ENCODE results near the gene IRF2BP2.
A peak's percentile ranks its signal among the peaks of the same experiment; 100 is the strongest.

The IRF2BP2 gene

DNA sequence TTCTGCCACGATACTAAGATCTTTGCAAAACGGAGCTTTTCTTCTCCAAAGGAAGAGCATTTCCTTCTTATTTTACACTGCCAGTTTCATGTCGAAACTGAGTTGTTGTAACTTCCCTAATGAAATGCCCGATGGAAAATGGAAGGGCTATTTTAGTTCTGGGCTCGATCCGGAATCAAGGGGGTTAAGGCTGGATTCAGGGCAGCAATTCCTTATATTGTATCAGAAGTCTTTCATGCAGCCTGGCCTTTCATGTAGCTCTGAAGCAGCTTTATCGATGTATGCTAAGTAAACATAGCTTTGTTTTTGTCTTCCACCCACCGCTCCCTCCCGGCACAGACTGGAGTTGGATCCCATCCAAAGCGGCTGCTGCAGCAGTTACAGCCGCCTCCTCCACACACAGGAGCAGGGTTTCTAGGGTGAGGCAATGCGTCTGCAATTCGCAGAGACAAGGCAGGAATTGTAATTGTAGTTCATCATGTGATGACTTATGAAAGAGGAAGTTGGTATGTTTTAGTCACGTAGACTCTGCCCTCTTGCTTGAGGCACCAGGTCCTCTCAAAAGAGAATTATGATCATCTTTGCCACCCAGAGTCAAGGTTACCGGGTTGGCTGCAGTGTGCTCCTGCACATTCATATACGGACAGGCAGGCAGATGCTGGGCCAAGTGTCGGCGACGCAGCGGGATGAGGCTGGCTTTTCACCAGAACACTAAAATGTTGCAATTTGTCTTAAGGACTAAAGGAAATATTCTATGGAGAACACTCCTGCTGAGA lies 2.6 kb upstream of the IRF2BP2 start:
- peak; percentile 53 for DNase-seq

DNA sequence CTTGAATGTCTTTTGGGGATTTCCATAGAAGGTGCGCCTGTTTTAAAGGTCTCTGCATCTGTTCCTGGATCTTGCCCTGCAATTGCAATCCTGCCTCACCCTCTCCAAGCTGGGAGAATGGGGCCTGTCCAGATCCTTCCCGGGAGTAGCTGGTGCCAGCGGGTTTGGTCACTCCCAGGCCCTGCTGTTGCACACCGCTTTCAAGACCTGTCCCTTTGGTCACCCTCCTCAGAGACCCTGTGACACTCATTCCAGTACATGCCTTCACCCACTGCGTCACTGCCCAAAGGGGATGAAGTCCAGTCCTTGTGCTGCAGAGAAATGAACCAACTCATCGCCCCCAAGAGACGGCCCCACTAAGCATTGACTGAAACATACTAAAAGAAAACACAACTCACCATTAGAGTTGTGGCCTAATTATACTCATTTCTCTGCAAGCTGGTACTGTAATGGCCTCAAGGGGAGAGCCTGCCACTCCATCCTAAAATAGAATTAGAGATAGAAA lies 1.9 kb upstream of the IRF2BP2 start:
- no peak for DNase-seq

- DNase-seq: no peak
These were observed 1.4 kb upstream of the IRF2BP2 start for GRCh38 chr1:234611225-234611846.

DNA sequence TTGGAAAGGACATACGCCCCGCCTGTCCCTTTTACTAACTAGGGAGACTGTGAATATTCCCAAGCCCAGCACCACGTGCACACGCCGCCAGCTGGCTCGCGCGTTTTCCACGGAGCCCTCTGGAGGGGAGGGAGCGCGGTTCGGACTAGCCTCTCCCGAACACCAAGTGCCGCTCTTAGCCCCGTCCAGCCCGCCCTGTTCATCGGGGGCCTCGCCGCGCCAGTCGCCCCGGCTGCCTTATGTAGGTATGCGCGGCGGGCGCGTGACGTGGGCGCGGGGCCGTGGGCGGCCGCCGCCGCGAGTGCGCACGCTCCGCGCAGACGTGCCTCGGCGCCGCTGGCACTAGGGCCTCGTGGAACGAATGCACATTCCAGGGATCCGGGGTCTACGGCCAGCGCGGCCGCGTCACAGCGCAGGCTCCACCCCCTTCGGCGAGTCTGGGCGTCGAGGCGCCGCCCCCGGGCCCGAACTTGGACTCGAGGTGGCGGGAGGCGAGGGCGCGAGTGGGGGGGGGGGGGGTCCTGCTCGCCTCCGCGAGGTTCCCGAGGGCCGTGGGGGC lies 767 bp upstream of the IRF2BP2 start:
- peak; percentile 88 for DNase-seq

DNA sequence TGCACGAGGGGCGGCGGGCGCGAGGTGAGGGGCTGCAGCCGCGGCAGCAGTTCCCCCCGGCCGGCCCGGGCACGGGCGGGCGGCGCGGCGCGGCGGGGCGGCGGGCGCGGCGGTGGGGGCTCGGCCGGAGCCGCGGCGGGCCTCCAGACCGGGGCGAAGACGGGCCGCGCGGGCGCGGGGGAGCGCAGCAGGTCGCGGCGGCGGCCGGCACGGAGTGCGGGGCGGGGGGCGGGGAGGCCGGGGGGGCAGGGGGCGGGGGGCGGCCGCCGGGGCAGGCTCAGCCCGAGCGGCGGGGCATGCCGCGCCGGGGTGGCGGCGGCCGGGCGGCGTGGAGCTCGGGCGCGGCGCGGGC lies 311 bp downstream of the IRF2BP2 start:
- DNase-seq: no peak

GRCh38 chr1:234608911-234609690 lies 877 bp downstream of the IRF2BP2 start:
- peak; percentile 64 for DNase-seq

GRCh38 chr1:234608025-234608910 lies 1.7 kb downstream of the IRF2BP2 start:
- DNase-seq: peak; percentile 64

DNA sequence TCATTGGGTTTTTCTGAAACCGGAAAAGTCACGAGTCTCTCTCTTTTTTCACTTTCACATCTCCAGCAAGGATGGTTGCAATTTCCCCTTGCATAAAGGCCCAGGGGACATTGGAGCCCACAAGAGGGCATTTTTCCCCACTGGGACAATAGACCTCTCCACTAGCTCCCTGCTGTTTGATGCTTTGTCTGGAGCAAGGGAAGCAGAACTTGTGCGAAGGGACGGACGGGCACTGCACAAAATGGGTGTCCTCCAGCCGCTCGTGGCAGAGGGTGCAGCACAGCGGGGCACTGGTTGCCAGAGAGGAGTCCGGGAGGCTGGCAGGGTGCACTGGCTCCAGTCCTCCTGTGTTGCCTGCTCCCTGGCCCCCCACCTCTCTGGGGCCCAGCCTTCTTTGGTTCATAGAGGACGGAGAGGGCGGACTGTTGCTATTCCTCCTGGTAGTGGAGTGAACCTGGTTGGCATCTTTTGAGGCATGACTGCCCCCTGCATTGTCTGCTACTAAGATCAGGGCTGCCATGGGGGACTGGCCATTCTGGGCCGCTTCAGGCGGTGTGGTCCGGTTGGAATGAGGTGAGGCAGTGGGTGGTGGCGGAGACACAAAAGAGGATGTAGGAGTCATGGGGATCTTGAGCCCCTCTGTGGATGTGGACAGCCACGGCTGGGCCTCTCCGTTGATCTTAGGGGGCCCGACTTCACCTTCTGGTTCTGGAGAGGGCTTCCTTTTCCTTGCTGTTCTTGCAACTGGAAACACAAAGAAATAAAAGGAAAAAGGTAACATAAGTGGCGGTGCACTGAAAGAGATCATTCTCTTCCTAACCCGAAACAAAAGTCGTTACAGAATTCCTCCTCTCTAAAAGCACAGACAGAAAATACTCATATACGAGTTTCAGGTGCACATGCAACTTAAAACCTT lies 2.6 kb downstream of the IRF2BP2 start:
- DNase-seq: no peak

DNA sequence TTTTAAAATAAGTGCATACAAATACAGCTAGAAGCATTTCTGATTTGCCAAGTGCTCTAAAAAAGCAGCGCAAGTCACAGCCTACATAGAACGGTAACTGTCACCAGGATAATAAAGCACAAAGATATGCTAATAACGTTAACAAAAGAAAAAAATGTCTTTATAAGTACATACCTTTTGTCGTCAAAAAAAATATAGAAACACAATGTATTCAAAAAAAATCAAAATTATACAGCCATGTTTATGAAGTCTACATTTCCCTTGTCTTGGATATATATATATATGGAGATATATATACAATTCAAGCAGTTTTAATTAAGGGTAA lies 3.2 kb downstream of the IRF2BP2 start:
- no peak for DNase-seq

DNA sequence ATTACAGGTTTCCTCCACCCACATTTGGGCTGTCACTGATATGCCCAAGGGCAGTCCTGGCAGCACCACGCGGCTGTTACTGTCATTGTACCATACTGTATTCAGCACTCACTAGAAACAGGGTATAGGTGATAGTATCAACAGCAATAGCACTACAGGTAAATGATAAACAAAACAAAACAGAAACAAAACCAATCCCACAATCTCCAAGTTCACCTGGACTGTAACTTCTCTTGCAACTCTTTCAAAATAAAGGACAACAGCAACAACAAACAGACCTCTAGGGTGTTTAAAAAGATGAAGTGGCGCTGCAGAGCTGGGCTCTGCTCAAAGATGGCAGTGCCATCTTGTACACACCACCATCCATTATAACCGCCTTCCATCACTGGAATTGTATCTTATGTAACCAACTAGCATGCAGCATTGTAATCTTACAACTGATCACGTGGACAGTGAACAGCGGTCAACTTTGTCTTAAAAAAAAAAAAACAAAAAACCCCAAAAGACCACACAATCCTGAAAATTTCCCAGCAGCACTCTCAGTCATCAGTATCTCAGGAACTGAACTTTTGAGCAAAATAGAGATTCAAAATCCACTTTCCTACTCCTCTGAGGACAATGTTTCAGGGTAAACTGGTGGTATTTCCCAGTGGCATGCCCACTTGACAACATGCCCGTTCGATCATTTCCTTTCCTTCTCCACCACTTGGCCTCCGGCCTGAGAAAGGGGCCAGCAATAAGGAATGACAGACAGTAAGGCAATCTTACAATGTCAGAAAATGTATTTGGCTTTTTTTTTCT lies 3.8 kb downstream of the IRF2BP2 start:
- peak; percentile 32 for DNase-seq

DNA sequence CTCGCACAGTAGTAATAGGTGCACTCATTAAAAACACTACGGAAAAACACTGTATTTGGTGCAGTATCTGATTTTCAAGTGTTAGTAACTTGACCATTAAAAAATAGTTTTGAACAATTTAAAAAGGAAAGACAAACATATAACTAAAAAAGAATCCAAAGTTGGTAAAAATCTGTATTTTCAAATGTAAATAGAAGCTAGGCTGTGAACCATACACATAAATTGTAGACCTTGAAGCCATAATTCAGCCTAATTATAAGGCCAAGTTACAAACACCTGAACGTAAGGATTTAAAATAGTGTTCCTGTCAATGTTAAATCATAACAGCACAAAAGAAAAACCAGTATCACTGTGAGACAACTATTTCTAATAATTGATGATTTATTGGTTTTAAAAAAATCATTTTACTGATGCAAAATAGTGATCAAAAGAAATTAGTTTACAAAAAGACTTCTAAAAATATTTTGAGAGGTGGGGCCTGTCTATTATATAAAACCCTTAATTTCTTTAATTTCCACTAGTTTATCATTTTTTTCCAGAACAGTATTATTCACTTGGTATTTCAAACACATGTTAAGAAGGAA lies 4.5 kb downstream of the IRF2BP2 start:
- DNase-seq: no peak

DNA sequence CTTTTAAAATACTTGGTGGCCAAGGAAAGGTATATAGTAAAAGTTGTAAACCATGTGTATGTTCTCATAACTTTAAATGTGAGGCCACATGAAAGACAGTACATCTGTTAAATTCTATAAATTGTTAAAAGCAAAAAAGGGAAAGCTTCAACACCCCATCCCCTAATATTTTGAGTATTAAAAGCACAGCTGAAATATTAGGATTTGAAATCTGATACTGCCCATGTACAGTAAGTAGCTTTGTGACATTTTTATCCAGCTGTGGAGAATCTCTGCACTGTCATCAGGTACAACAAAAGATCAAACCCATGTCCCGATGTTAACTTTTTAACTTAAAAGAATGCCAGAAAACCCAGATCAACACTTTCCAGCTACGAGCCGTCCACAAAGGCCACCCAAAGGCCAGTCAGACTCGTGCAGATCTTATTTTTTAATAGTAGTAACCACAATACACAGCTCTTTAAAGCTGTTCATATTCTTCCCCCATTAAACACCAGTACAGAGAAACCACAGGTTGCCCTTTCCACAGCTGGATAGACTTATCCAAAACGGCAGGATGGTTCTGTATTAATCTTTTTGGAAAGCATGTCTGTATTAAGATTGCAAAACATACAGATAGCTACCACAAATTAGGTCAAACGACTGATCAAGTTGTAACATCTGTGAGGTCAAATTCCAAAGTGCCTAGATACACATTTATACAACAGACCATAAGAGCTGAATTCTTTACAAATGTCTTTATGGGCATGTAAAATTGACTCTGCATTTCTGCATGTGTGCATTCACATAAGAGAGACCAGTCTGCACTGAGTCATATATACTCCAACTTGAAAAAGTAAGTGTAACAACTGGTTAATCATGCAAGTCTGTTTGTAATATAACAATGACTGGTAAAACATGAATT lies 5.2 kb downstream of the IRF2BP2 start:
- DNase-seq: no peak

DNA sequence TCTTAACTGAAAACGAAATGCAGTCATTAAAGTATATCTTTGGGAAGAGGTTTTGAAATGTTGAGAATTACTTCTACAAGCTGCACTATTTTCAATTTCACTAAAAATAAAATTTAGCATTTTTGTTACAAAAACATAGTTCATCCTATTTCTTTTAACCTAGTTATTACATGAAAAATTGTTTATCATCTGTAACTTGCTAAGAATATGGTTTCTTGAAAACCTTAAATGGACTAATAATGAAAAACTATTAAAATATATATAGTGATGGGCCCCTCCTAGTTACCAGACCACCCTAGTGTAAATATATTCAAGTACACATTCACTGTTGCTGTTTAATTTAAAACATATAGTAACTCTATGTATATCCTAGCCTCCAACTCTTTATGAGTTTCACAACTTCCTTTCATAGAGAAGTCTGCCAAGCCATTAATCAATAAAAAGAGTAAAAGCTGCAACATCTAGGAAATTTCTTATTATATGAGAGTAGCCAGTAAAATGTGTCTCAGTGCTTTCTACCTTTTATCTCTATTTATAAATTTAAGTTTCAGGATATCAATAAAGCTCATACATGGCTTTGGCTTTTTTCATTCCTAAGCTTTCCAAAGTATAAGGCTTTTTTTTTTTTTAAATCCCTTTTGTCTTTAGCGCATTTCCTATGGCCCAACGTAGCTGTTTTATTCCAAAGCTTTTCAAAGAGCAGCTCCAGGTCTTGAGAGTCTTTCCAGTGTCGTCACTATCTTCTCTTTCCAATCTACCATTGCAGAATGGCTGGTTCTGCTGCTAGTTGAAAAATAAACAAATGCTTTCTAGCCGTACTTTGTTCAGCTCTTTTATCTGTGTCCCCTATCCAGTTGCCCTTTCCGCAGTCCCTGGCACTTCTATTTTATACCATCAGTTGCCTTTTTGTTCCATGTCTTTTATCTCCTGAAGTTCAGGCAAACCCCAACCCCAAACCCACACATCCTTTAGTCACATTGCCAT lies 6.5 kb downstream of the IRF2BP2 start:
- DNase-seq: no peak

DNA sequence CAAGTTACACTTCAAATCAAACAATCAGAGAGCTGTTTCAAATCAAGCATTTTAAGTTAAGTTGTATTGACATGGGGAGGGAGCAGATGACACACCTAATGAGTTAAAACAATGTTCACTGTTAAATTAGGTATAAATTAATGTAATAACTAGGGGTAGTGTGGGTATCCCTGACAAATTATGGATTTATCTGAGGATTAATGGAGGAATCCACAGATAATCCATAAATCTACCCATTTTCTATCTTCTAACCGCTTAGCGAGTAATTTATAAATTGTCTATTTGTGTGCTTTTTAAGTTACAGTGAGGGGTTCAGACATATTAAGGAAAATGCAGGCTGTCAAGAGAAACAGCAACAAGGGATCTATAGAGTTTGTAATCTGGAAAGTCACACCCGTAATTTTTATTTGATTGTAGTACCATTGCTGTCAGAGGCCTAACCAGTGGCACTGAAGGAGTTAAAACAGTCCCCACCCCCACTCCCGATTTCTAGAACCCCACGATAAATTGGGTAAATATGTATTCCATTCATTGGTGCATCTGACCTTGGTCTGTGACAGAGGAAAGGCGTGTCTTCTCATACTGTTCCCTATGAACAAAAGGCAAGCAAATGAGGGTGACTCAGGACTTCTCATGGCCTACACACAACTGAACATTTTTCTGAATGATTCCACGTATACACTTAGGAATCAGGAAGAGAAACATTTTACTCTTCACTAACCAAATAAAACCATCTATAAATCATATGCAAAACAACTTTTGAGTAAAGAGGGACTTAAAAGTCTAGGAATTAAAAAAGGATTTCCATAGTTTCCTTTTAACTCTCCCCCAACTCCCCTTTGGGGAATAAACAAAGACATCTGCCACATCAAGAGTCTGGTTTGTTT lies 7.4 kb downstream of the IRF2BP2 start:
- DNase-seq: no peak

DNA sequence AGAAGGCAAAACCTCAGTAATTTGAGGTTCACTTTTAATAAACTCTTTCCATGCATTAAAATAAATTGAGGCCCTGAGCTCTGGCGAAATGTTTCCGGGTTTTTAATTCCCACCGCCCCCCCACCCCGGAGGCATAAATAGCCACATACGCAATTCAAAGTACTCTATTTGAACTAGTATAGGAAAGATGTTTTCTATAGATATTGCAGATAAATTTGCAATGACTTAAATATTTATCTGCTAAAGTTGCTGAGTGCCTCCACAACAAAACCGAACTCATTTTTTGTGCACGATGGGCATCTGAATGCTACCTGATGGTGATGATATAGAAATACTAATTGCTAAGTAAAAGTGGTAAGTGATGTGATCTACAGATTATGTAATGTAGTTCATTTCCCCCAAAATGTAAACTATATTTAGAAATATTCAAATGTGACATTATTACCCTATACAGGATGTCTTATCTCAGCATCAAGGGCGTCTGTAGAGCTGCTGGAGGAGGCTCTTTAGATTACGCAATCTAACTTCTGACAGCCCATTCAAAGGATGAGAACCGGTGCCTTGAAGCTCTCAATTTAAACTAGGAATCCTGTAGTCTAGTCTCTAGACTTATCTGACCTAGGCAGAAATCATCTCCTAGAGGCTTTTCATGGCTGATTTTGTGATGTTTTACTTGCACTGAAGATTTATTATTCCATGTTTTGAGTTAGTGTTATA lies 8.5 kb downstream of the IRF2BP2 start:
- no peak for DNase-seq

All from stimulated activated CD4-positive, alpha-beta T cell treated with anti-CD3 and anti-CD28 coated beads, Interleukin-12 subunit alpha, Interleukin-12 subunit beta, amount 100 ng/mL, for 4 hours (primary cell).